Measurements from ENCODE around the gene RABGAP1L.

DNA sequence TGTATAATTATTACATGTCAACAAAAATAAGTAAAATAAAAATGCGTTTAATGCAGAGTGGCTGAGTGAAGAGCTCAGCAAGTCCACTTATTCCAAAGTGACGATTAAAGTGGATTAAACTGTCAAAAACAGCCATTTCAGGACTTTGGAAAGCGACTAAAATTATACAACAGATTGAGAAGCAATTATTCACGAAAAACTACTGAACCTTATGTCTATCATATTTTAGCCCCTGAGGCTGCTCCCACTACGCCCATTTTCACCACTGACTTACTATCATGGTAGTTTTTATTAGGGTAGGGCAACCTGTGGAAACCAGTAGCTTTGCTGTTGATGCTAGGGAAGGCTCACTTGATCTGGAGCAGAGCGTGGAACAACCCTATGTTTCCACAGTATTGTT, 174.1 kb downstream of the RABGAP1L start:
- TF ChIP-seq EZH2 (IDR thresholded peaks at IDR 0.05), result no peak
- TF ChIP-seq POLR2AphosphoS5 (IDR thresholded peaks at IDR 0.05; ENCODE audit: borderline replicate concordance, low read depth, low read length), result no peak
- no peak for TF ChIP-seq FOXP2 (optimal IDR thresholded peaks at IDR 0.05; ENCODE audit: control extremely low read depth, extremely low read length, insufficient read depth)
